NCI-H1092 treated with DMSO at 0.1 percent for 48 hours (cell line): ENCODE measurements around the gene KAT2B.
"Not testable (repeated sequence)": the region's sequence is repeated elsewhere in the genome, so short reads cannot be mapped to it uniquely, and the experiment has no call there.

Source experiments
- DNase-seq: peaks from one replicate; lab custom pipeline; 2025; lab: John Stamatoyannopoulos, UW

Gene KAT2B

DNA sequence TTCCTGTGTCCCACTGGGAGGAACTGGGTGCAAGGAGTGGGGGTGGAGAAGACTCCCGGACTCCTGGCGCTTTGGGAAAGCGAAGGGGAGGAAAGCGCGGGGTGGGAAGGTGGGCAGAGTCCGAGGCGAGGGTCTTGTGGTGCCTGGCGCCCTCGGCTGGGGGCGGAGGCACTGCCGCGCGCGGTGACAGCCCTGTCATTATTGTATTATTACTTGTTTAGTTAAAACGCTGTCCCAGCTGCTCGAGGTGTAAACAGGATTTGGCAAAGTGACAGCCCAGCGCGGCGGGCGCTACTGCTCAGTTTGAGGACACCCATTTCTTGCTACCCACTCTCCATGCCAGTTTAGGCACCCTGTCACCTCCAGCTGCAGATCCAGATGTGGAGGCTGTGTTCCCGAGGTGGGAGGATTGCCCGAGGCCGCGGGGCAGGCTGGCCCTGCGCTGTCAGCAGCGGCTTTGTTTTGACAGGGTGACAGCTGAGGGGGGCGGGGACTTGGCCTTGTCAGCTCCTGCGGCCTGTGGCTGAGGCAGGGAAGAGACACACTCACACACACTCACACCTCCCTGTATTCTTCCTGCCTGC lies 1.0 kb downstream of the KAT2B start:
- peak; percentile 32 for DNase-seq

DNA sequence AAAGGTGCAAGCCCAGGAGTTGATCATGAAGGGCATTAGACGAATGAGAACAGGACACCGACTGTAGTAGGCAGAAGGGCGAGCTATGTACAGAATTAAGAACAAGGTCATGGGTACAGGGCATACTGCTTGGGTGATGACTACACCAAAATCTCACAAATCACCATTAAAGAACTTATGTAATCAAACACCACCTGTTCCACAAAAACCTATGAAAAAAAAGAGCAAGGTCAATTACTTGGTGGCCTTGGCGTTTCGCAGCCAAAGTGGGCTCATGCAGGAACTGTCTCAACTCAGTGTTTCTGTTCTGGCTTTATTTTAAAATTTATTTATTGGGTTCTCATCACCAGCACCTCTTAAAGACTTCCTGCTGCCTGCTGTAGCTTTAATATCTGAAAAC lies 2.1 kb downstream of the KAT2B start:
- DNase-seq = no peak

DNA sequence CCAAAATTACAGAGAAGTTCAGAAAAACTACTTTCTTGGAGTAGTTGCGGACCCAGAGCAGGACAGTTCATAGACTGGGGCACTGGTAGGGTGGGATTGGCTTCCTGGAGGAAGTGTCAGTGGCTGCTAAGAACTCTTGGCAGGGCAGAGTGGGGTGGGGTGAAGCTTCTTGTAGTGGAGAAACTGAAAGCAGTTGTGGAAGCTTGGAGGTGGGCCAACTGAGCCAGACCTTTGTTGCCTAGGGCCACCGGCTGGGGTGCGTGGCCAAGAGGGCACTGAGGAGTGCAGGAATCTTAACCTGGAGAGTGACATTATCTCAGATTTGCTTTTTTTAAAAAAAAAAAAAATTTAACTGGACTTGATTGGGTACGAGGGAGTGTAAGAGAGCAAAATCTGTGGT lies 3.1 kb downstream of the KAT2B start:
- DNase-seq = no peak

DNA sequence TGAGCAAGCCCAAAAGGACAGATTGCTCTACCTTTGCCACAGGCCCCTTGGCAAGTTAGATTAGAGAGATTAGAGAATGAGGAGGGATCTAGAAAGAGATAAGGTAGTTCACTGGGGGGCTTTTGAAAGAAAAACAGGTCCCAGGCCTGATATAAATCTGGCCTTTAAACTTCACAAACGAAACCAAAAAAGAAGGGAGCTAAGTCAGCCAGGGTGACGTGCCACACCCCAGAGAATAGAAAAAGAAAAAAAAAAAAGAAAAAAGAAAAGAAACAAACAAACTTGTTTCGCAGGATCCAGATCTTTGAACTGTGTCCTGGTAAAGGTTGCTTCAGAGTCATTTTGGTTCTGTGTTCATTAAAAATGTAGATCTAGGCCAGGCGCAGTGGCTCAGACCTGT lies 3.6 kb downstream of the KAT2B start:
- no peak for DNase-seq

DNA sequence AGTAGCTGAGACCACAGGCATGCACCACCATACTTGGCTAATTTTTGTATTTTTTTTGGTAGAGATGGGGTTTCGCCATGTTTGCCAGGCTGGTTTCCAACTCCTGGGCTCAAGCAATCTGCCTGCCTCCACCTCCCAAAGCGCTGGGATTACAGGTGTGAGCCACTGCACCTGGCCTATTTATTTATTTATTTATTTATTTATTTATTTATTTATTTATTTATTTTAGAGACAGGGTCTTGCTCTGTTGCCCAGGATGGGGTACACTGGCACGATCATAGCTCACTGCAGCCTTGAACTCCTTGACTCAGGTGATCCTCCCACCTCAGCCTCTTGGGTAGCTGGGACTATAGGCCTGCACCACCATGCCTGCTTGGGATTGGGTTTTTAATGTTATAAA lies 4.9 kb downstream of the KAT2B start:
- DNase-seq = not testable (repeated sequence)

DNA sequence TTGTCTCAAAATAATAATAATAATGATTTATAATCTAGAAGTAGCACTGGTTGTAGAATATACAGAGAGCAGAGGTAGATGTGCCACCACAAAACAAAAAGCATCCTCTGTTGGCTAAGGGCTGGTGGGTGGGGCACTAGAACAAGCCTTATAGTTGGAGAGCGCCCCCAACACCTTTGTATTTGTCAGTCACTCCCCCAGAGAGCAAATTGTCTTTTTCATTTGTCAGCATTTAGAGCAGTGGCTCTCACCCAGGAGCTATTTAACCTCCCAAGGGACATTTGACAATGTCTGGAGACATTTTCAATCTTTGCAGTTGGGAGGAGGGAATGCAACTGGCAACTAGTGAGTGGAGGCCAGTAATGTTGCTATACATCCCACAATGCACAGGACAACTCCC lies 6.3 kb downstream of the KAT2B start:
- no peak for DNase-seq

DNA sequence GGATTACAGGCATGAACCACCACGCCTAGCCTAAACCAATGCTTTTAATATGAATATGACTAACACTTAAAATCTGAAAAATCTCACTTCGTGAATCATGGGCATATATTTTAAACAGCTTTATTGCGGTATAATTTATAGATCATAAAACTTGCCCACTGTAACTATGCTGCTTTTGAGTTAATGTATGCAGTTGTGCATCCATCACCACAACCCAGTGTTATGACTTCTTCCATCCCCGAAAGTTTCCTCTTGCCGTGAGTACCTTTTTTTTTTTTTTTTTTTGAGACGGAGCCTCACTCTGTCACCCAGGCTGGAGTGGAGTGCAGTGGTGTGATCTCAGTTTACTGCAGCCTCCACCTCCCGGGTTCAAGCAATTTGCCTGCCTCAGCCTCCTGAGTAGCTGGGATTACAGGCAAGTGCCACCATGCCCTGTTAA lies 7.1 kb downstream of the KAT2B start:
- DNase-seq = no peak

DNA sequence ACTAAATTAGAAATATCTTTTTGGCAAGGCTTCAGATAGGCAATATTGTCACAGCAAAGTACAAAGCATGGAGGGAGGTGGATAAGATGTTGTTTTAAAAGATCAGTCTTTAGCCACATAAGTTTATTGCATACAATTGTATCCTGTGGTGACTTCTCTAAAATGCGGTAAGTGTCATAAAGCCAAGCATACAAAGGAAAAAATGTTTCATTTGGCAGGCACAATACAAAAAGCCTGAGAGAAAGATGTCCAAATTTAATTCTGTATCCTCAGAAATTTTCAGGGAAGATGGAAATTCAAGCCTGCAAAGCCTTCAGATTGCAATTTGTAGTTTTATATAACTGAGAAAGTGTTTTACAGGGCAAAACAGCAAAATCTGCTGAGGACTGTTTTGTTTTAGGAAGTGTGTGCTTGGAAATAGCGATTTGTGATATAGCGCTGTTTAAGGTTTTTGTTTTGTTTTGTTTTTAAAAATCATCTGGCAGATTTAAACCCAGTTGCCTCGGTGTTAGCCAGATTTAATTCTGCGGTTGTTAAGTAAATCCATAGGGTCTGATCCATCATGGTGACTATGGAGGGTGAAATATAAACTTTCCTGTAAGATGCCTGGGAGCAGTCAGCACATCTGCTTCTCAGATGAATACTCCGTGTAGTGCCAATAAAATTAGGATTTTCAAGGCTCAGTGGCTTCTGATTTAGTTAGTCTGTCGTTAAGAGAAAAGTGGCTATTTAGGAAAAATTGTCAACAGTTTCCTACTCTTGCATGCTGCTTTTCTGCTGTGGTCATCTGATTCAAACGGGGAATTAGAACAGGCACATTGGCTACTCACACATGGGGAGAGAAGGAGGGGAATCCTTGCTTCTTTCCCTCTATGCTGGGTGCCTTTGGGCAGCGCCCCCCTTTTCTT lies 8.0 kb downstream of the KAT2B start:
- DNase-seq = no peak

DNA sequence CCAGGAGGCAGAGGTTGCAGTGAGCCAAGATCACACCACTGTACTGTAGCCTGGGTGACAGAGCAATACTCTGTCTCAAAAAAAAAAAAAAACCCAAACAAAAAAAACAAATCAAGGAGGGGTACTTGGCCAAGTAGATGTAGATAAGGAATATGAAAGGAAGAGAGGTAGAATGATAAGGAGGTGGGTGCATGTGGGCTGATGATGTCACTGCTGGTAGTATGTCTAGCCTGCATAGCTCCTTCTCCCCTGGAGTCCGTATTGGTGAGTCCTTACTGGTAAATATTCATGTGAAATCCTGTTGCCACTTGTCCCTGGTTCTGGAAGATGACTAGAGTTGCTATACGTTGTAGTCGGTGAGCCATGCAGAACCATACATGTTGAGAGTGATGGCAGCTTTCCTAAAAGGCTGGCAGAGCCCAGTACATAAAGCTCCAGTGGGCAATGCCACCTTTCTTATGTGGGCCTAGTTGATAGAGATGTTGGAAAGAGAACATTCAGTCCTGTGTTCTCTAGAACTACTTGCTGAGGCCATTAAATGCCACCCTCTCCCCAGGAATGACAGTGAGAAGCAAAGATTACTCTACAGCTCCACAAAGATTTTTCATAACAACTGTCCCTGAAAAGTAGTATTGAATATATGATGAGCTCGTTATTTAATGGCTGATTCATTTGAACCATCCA lies 11.0 kb downstream of the KAT2B start:
- DNase-seq = no peak

DNA sequence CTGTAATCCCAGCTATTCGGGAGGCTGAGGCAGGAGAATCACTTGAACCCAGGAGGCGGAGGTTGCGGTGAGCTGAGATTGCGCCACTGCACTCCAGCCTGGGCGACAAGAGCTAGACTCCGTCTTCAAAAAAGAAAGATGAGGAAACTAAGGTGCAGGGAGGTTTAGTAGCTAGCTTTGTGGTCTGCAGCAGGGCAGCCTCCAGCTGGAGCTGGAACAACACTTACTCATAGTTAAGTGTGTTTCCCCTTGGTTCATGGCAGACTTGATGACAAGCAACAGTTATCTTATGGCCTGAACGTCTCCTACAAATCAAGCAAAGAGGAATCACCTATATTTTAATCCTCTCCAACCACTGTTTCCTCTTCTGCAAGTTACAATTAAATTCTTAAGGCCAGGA lies 12.6 kb downstream of the KAT2B start:
- no peak for DNase-seq

DNA sequence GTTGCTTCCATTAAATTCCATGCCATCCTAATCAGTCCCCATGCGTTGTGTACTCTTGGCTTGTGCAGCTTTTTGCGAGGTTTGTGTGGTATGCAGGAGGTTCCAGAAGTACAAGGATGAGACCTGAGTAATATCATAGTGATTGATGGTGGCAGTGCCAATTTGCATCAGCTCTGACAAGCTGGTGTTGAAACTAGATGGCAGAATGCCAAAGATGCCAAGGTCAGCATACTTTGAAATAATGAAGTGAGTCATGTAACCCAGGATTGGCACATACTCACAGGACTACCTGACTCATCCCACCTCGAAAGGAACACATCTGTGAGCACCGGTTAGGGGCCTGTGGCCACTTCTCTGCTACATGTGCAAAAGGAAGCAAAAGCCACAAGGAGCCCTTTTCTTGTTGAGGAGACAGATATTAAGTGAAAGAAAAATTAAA lies 14.3 kb downstream of the KAT2B start:
- DNase-seq = no peak

DNA sequence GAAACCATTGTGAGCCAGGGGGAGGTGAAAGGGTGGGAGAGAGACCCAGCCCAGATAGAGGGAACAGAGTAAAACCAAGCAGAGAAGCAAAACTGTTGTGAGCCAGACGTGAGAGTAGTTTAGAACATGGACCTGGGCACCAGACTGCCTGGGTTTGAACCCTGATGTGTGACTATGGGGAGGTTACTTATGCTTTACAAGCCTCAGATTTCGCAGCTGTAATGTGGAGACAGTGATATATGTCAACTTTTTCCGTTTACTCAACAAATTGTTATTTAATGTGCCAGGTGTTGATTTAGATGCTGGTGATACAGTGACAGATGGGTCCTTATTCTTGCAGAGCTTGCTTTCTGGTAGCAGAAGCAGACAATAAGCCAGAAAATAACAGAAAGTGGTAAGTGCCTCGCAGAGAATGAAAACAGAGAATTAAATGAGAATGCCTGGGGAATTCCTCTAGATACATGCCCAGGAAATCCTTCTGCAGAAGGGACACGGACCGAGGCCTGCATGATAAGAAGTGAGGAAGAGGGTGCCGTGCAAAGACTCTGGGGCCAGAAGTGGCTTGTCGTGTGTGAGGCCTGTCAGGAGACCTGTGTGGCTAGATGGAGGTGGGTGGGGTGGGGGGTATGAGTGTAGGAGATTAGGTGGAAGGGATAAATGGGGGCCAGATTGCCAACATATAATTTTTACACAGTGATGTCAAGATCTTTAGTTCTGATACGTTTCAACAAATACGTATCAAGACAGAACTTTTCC lies 15.0 kb downstream of the KAT2B start:
- no peak for DNase-seq

DNA sequence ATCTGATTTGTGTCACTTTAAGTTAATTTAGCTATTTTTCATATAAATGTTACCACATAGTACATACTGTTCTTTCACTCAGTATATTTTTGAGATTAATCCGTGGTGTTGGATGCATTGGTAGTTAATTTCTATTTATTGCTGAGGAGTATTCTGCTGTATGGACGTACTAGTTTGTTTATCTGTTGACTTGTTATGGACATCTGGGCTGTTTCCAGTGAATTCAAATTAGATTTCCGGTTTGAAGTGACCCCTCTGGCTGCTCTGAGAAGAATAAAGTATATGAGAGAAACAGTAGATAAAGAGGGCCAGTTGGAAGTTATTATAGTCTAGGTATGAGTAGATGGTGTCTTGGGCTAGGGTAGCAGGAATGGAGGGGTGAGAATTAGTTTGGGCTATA lies 15.6 kb downstream of the KAT2B start:
- no peak for DNase-seq

DNA sequence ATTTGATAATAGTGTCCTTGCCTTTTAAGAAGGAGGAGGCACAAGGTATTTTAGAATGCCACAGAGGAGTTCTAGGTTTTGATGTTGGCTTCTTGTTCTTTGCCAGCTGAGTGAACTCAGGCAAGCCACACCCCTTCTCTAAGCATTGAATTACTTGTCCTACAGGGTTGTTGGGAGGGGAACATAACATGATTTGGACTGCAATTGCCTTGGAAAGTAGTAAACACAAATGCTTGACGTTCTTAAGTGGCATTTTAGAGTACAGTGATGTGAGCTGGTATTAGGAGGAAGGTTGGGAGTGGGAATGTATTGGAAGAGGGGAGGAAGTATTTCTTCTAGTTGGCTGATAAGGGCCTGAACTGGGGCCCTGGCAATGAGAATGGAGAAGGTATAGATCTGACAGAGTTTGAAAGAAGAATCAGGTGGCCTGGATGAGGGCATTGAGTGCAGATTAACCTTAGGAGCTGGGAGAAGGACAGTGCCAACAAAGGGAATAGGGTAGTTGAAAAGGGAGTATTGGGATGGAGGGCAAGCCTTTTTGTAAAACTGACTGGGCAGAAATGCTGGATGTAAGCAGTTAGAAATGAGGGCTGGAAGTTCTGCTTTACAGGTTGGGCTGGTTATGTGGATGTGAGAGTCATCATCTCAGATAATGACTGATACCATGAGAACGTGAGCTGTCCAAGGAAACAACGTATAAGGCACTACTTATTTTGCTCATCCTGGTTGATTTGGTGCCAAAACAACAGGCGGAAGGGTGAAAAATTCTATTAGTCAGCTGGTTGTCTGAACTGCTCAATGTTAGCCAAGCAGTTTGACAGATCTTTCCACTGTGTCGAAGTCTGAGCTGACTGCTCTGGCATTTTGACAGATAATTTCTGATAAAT lies 16.7 kb downstream of the KAT2B start:
- no peak for DNase-seq

DNA sequence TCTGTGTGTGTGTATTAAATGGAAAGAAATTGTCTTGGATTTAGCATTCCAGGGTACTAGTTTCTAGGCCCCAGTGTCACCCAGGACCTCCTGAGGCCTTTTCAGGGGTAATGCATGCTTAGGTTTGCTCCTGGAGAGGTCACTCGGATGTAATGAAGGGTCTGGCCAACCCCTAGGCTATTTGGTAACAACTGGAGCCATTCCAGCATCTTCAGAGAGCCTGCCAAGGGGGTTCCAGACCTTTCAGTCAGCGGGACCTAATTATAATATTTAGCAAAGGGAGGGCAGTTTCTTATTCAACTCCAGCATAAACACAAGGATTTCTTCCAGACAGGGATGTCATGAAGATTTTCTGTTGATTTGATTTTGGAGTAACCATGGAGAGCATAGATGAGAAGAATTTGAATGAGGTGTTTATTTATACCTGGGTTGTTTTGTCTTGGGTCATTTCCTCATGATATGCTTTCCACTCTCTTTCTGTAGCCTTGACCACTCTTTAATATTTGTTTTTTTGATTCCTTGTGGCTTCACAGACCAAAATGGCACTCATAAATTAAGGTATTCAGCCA lies 17.4 kb downstream of the KAT2B start:
- no peak for DNase-seq

DNA sequence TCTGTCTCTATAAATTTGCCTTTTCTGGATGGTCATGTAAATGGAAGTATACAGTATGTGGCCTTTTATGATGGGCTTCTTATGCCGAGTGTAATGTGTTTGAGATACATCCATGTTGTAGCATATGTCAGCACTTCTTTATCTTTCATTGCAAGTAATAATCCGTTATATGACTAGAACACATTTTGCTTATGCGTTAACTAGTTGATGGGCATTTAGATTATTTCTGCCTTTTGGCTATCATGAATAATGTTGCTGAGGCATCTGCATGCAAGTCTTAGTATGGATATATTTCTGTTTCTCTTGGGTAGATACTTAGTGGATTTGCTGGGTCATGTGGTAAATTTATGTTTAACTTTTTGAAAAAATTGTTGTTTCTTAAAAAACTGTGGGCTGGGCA lies 19.7 kb downstream of the KAT2B start:
- DNase-seq = no peak

DNA sequence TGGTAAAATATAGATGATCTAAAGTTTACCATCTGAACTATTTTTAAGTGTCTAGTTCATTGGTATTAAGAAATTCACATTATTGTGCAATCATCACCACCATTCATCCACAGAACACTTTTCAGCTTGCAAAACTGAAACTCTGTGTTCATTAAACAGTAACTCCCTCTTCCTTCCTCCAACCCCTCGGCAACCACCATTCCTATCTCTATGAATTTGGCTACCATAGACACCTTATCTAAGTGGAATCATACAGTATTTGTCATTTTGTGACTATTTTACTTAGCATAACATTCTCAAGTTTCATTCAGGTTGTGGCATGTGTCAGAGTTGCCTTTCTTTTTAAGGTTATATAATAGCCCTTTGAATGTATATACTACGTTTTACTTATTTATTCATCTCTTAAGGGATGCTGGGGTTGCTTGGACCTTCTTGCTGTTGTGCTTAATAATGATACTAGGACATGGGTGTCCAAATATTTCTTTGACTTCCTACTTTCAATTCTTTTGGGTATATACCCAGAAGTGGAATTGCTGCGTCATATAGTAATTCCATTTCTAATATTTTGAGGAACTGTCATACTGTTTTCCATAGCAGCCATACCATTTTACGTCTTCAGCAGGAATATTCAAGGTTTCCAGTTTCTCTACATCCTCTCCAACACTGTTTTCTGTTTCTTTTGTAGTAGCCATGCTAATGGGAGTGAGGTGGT lies 20.9 kb downstream of the KAT2B start:
- no peak for DNase-seq

DNA sequence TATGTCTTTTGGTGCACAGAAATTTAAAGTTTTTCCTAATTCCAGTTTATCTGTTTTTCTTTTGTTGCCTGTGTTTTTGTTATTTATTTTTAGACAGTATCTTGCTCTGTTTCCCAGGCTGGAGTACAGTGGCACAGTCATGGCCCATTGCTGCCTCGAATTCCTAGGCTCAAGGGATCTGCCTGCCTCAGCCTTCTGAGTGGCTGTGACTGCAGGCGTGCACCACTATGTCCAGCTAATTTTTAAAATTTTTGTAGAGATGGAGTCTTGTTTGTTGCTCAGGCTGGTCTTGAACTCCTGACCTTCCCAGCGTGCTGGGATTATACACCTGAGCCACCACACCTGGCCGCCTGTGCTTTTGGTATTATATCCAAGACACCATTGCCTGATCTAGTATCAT lies 22.8 kb downstream of the KAT2B start:
- no peak for DNase-seq

DNA sequence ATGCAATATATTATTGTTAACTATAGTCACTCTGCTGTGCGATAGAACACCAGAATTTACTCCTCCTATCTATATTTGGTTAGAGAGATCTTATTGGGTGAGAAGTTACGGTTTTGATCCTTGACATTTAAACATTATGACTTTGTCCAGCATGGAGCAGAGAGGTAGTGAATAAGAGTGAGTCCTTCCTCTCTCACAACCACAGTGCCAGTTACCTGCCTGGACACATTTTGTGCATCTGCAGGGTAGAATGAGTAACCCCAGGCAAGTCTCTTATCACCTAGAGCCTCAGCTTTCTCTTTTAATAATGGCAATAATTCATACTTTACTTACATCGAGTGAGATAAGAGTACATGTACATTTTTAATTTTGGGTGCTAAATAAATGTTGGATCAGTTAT lies 24.1 kb downstream of the KAT2B start:
- no peak for DNase-seq
